C4-2B (cell line): ENCODE measurements around the gene SCUBE1.

Source experiments
- ZFX ChIP-seq: fragments of 450-650 bp; IDR thresholded peaks from 2 replicates; pipeline ENCODE4 v1.6.1; 2017
- TF ChIP-seq, protein P1 (sequence below): fragments of 450-650 bp; conservative IDR thresholded peaks from 2 replicates; pipeline ENCODE4 v1.5.1; 2017; ENCODE audit warnings: mild to moderate bottlenecking

- TF ChIP-seq, protein P1, sequence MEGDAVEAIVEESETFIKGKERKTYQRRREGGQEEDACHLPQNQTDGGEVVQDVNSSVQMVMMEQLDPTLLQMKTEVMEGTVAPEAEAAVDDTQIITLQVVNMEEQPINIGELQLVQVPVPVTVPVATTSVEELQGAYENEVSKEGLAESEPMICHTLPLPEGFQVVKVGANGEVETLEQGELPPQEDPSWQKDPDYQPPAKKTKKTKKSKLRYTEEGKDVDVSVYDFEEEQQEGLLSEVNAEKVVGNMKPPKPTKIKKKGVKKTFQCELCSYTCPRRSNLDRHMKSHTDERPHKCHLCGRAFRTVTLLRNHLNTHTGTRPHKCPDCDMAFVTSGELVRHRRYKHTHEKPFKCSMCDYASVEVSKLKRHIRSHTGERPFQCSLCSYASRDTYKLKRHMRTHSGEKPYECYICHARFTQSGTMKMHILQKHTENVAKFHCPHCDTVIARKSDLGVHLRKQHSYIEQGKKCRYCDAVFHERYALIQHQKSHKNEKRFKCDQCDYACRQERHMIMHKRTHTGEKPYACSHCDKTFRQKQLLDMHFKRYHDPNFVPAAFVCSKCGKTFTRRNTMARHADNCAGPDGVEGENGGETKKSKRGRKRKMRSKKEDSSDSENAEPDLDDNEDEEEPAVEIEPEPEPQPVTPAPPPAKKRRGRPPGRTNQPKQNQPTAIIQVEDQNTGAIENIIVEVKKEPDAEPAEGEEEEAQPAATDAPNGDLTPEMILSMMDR: no peak
- TF ChIP-seq ZFX: no peak
These were observed 109.6 kb downstream of the SCUBE1 start for GRCh38 chr22:43233529-43233928.
